ENCODE measurements around the gene GRAMD4. TPM values are rescaled to one million over a fixed set of nuclear protein-coding genes. Genes with fewer than 3 reads are reported as not detected.

Gene GRAMD4
- total RNA-seq, 2 experiments from 2014 or later, result 46.9 to 52.4 TPM

DNA sequence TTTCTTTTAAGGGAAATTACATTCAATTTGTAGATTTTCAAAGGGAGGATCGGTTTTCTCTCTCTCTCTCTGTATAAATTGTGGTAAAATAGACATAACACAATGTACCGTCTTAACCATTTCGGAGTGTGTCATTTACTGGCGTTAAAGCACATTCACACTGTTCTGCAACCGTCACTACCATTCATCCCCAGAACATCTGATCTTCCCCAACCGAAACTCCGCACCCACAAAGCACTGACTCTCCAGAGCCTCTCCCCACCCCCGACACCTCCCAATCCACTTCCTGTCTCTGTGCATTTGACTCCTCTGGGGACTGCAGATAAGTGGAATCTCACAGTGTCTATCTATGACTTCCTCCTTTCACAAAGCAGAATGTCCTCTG is 15.9 kb upstream of the GRAMD4 start:
- no peak for TF ChIP-seq EZH2phosphoT487 (IDR thresholded peaks at IDR 0.05; ENCODE audit: borderline replicate concordance, low read depth, low read length)
- TF ChIP-seq, protein P1, sequence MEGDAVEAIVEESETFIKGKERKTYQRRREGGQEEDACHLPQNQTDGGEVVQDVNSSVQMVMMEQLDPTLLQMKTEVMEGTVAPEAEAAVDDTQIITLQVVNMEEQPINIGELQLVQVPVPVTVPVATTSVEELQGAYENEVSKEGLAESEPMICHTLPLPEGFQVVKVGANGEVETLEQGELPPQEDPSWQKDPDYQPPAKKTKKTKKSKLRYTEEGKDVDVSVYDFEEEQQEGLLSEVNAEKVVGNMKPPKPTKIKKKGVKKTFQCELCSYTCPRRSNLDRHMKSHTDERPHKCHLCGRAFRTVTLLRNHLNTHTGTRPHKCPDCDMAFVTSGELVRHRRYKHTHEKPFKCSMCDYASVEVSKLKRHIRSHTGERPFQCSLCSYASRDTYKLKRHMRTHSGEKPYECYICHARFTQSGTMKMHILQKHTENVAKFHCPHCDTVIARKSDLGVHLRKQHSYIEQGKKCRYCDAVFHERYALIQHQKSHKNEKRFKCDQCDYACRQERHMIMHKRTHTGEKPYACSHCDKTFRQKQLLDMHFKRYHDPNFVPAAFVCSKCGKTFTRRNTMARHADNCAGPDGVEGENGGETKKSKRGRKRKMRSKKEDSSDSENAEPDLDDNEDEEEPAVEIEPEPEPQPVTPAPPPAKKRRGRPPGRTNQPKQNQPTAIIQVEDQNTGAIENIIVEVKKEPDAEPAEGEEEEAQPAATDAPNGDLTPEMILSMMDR (conservative IDR thresholded peaks at IDR 0.05; ENCODE audit: low read length), result no peak
- no peak overlapping the region for H3K4me3 ChIP-seq (ENCODE audit: low read depth, low read length, poor library complexity, severe bottlenecking)
- H2AFZ ChIP-seq (ENCODE audit: low read length), result no peak overlapping the region
- ChIA-PET CTCF (ENCODE audit: unreplicated experiment) (no interaction called here), POLR2A (no interaction called here)
- intact Hi-C loops (cut with micrococcal nuclease; ENCODE audit: unreplicated experiment), result no loop called here
- no peaks in the 10 kb centered on the region for H3K36me3 ChIP-seq (ENCODE audit: insufficient read depth, low read length)
- no peaks in the 10 kb centered on the region for H4K20me1 ChIP-seq (ENCODE audit: insufficient read depth, low read length)
- no peaks in the 10 kb centered on the region for H3K9me3 ChIP-seq (ENCODE audit: low read length)
- no peak overlapping the region for H3K27ac ChIP-seq (ENCODE audit: low read depth, low read length, poor library complexity, severe bottlenecking)
- no peaks in the 10 kb centered on the region for H3K9me2 ChIP-seq (ENCODE audit: insufficient read depth, low read length)
- H3K4me1 ChIP-seq (ENCODE audit: insufficient read depth, low read length, poor library complexity, severe bottlenecking), result peaks cover 17% of the 10 kb centered on the region
- no peak for DNase-seq (ENCODE audit: low spot score)
- BruUV-seq (replicated peaks), result no TSS peak
- no peaks in the 10 kb centered on the region for H3K79me2 ChIP-seq (ENCODE audit: insufficient read depth, low read depth, low read length)
- H3K4me2 ChIP-seq (ENCODE audit: low read length), result peak overlapping the region; percentile 7; the same call in 1 of the 2 replicates

DNA sequence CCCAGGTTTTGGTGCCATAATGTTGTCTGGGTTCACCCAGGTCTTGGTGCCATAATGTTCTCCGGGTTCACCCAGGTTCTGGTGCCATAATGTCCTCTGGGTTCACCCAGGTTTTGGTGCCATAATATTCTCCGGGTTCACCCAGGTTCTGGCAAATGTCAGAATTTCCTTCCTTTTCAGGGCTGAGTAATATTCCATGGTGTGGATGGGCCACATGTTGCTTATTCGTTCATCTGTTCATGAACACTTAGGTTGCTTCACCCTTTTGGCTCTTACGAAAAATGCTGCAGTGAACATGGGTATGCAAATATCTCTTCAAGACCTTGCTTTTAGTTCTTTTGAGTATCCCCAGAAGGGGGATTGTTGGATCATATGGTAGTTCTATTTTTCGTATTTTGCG is 15.1 kb upstream of the GRAMD4 start:
- intact Hi-C loops (cut with micrococcal nuclease; ENCODE audit: unreplicated experiment), result no loop called here
- Histone ChIP-seq H4K20me1 (ENCODE audit: insufficient read depth, low read length) (no peaks in the 10 kb centered on the region), H3K4me3 (ENCODE audit: low read depth, low read length, poor library complexity, severe bottlenecking) (no peak overlapping the region), H3K4me1 (ENCODE audit: insufficient read depth, low read length, poor library complexity, severe bottlenecking) (peaks cover 12% of the 10 kb centered on the region), H3K4me2 (ENCODE audit: low read length) (no peak overlapping the region), H3K27ac (ENCODE audit: low read depth, low read length, poor library complexity, severe bottlenecking) (no peak overlapping the region), H3K79me2 (ENCODE audit: insufficient read depth, low read depth, low read length) (no peaks in the 10 kb centered on the region), H3K9me2 (ENCODE audit: insufficient read depth, low read length) (no peaks in the 10 kb centered on the region), H2AFZ (ENCODE audit: low read length) (no peak overlapping the region), H3K9me3 (ENCODE audit: low read length) (no peaks in the 10 kb centered on the region), H3K36me3 (ENCODE audit: insufficient read depth, low read length) (no peaks in the 10 kb centered on the region)
- CTCF ChIA-PET (ENCODE audit: unreplicated experiment), result no interaction called here
- no peak for TF ChIP-seq EZH2phosphoT487 (IDR thresholded peaks at IDR 0.05; ENCODE audit: borderline replicate concordance, low read depth, low read length)
- TF ChIP-seq, protein P1 (conservative IDR thresholded peaks at IDR 0.05; ENCODE audit: low read length), result no peak
- no TSS peak for BruUV-seq (replicated peaks)
- POLR2A ChIA-PET, result no interaction called here
- no peak for DNase-seq (ENCODE audit: low spot score)

DNA sequence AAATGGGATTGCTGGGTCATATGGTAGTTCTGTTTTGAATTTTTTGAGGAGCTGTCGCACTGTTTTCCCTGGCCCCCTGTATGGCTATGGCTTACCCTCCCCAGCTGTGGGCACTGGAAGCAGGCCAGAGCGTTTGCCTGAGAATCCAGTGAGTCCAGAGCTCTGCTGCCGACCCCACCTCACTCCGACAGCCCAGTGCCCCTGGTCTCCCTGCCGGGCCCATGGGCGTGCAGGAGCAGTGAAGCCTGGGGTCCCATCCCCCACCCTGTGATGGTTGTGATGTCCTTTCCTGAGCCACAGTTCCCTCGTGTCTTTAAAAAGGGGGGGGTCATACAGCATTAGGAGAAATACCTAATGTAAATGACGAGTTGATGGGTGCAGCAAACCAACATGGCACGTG is 13.3 kb upstream of the GRAMD4 start:
- Histone ChIP-seq H3K4me3 (ENCODE audit: low read depth, low read length, poor library complexity, severe bottlenecking) (no peak overlapping the region), H3K9me3 (ENCODE audit: low read length) (no peaks in the 10 kb centered on the region), H3K79me2 (ENCODE audit: insufficient read depth, low read depth, low read length) (no peaks in the 10 kb centered on the region), H3K4me1 (ENCODE audit: insufficient read depth, low read length, poor library complexity, severe bottlenecking) (peaks cover 9% of the 10 kb centered on the region), H3K36me3 (ENCODE audit: insufficient read depth, low read length) (no peaks in the 10 kb centered on the region), H4K20me1 (ENCODE audit: insufficient read depth, low read length) (no peaks in the 10 kb centered on the region), H3K9me2 (ENCODE audit: insufficient read depth, low read length) (no peaks in the 10 kb centered on the region), H3K4me2 (ENCODE audit: low read length) (no peak overlapping the region), H2AFZ (ENCODE audit: low read length) (no peak overlapping the region), H3K27ac (ENCODE audit: low read depth, low read length, poor library complexity, severe bottlenecking) (no peak overlapping the region)
- POLR2A ChIA-PET, result no interaction called here
- BruUV-seq (replicated peaks), result no TSS peak
- TF ChIP-seq EZH2phosphoT487 (IDR thresholded peaks at IDR 0.05; ENCODE audit: borderline replicate concordance, low read depth, low read length), result no peak
- TF ChIP-seq, protein P1 (conservative IDR thresholded peaks at IDR 0.05; ENCODE audit: low read length), result no peak
- CTCF ChIA-PET (ENCODE audit: unreplicated experiment), result no interaction called here
- intact Hi-C loops (cut with micrococcal nuclease; ENCODE audit: unreplicated experiment), result no loop called here
- DNase-seq (ENCODE audit: low spot score), result no peak
